HL-60/S4 treated with retinoic acid at 250 ng/mL for 4 days and 3 days (cell line): Measurements from ENCODE around the gene HRAS.

Experiments used
- in situ Hi-C: fragments of 300-500 bp; cut with MboI; formaldehyde crosslinking; loops from 2 replicates; pipeline ENCODE4 v1.7.0; 2022; ENCODE audit warnings: low sequenced_read_pairs

The HRAS gene

DNA sequence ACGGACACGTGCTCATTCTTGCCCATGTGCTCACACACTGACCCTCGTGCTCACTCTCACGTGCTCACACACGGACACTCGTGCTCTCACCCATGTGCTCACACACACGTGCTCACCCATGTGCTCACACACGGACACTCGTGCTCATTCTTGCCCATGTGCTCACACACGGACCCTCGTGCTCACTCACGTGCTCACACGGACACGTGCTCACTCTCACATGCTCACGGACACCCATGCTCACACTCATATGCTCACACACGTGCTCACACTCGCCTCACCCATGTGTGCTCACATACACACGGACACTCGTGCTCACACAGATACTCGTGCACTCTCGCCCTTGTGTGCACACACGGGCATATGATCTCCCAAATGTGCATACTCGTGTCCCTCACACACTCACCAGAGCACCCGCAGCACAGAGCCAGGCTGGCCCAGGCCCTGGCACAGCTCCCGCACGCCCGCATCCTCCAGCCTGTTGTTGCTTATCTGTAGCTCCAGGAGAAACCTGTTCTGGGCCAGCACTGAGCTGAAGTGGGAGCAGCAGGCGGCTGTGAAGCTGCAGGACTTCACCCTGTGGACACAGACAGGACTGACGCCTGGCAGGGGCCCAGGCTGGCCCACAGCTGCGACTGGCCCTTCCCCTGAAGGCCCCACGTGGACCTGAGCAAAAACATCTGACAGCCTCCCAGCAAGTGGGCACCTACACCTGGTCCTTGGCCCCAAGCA lies 37.6 kb downstream of the HRAS start:
- in situ Hi-C loops = no loop called here

DNA sequence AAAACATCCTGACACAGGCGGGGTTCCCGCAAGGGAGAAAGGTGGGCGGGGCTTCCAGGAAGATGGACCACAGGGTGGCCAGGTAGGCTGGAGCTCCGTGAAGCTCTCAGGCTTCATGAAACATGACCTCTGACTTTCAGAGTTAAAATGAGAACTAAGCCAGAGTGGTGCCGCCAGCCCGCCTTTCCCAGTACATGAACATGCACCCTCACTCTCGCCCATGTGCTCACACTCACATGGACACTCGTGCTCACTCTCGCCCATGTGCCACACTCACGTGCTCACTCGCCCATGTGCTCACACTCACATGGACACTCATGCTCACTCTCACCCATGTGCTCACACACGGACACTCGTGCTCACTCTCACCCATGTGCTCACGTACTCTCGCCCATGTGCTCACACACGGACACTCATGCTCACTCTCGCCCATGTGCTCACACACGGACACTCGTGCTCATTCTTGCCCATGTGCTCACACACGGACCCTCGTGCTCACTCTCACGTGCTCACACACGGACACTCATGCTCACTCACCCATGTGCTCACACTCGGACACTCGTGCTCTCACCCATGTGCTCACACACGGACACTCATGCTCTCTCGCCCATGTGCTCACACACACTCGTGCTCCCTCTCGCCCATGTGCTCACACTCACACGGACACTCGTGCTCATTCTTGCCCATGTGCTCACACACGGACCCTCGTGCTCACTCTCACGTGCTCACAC lies 38.4 kb downstream of the HRAS start:
- in situ Hi-C loops = no loop called here

- in situ Hi-C loops = no loop called here
These were observed 39.8 kb downstream of the HRAS start for GRCh38 chr11:495537-495931.

DNA sequence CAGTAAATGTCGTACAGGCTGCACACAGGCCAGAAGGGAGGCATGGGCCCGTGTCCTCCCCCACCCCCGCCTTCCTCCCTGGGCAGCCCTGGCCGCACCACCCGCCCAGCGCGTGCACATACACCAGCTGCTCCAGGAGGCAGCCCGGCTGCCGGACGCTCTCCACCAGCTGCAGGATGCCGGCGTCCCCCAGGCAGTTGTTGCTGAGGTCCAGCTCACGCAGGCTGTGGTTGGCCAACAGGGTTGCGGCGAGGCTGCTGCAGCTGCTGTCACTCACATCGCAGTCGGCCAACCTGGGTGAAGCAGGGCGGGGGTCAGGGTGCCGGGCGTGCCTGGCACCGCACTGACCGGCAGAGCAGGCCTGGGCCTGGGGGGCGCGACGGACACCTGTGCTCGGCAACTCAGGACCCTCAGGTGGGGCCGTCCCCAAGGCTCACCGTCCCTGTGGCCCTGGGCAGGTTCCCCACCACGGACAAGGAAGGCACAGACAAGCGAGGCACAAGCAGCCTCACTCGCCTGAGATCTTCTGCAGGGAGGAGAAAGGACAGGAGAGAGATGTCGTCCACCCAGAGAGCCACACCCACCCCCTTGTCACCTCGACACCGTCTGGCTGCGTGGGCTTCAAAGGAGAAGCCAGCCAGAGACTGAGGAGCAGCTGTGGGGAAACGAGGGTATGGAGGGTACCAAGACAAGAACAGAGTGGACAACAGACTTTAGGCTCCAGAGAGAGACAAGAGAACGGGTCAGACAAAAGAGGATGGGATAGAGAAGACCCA lies 40.4 kb downstream of the HRAS start:
- in situ Hi-C loops = no loop called here

DNA sequence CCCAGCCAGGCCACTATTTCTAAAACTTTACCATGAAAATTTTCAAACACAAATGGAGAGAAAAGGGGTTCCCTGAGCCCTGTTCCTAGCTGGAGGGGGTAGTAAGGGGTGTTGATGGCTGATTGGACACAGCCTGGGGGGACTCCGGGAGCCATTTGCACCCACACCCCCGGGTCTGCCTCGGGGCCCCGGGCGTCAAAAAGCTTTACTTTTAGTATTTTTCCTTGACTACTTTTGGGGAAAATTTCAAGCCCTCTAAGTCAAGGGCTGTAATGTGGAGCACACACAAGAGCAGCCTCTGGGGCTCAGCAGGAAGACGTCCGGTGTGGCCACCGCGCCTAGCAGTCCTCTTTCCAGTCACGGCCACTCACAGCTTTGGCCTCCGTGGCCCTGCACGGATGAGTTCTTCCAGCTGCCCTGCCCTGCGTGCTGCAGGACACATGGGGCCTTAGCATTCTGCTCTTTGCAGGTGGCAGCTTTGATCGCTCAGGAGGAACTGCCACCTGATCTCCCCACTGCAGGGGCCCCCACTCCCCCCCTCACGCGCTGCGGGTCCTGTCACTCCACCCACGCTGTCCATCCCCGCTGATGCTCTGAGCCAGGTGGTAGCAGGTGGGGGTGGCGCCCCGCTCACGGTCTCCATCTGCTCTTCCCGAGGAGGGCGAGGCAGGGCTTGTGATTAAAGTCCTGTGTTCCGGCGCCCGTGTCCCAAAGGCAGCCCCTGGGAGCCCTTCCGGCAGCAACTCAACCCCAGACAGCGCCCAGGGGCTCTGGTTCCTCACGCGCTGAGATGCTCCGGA lies 42.7 kb downstream of the HRAS start:
- in situ Hi-C loops = no loop called here

- in situ Hi-C loops = no loop called here
These were observed 44.0 kb downstream of the HRAS start for GRCh38 chr11:491358-491757.

- in situ Hi-C loops = no loop called here
These were observed 44.5 kb downstream of the HRAS start for GRCh38 chr11:490930-491260.

GRCh38 chr11:490186-490929 lies 45.0 kb downstream of the HRAS start:
- in situ Hi-C loops = no loop called here

GRCh38 chr11:489610-490185 lies 45.7 kb downstream of the HRAS start:
- in situ Hi-C loops = no loop called here

DNA sequence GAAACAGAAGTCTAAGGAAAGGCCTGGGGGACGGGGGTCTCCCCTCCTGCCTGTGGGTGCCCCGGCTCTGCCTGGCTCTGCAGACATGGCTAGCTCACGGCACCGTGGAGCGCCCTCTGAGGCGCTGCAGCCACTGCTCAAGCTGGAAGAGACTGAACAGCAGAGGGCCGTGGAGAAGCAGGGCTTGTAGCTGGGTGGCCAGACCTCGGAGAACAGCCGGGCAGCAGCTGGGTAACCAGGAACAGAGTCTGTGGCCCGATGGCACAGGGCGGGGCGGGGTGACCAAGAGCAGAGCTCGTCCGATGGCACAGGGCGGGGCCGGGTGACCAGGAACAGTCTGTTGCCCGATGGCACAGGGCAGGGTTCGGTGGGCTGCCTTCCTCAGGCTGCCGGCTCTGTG lies 46.4 kb downstream of the HRAS start:
- in situ Hi-C loops = no loop called here

DNA sequence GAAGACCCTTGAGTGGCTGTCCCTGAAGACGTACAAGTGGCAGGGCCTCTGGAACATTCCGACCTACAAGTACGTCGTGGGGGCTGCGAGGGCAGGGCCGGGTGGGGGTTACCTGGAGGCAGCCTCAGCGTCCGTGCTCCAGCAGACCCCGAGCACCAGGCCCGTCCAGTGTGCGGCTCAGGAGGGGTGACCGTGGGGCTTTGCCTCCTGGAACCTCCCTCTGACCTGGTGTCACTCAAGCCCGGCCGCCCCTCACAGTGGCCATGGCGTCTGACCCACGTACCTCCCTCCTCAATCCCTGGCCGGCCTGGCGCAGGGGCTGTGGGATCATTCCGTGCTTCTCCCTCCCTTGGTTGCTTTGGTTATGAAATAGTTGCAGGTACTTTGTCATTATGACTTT lies 46.8 kb downstream of the HRAS start:
- in situ Hi-C loops = no loop called here

GRCh38 chr11:488062-488461 lies 47.3 kb downstream of the HRAS start:
- in situ Hi-C loops = no loop called here

DNA sequence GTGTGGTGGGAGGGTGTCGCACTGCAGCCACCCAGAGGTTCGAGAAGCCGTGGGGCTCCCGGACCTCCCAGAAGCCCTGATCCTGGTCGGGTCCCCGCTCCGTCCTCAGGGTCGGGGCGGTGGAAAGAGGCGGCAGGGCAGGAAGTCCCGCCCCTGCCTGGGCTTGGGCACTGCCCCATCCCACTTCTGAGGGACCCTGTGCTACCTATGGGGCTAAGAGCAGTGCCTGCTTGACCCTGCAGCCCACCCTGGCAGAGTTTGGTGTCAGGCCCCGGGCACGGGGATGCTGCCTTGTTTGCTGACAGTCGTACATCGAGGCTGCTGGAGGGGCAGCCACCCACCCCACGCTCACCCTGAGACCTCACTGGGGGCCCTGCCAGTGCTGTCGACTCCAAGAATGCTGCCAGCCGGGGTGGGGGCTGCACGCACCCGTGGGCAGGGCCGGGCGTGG lies 47.8 kb downstream of the HRAS start:
- in situ Hi-C loops = no loop called here

DNA sequence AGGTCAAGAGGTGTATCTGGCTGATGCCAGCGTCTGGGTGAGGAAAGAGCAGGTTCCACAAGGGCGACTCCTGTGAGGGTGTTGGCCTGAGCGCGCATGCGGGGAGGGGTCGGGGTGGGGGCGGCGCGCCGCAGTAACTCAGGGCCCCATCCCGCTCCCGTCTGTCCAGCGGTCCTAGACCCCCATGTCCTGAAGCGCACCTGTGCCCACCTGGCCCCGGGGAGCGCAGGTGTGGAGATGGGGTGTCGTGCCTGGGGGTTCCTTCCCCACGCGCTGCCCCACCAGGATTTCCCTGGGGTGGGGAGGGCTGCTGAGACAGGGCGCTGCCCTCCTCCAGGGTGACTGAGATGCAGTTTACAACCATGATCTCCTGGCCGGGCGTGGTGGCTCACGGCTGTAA lies 49.2 kb downstream of the HRAS start:
- in situ Hi-C loops = no loop called here

GRCh38 chr11:484616-485015 lies 50.8 kb downstream of the HRAS start:
- in situ Hi-C loops = no loop called here
